PC-9 (cell line): Measurements from ENCODE around the gene BCL3. TPM values are rescaled to one million over a fixed set of nuclear protein-coding genes. Genes with fewer than 3 reads are reported as not detected.
"Not testable (repeated sequence)": the region's sequence is repeated elsewhere in the genome, so short reads cannot be mapped to it uniquely, and the experiment has no call there.

ENCODE experiments used
- BruUV-seq: library from RNA; stranded (reverse); fragments of 400-500 nt; replicated peaks from 2 replicates; lab custom pipeline; 2021; lab: Mats Ljungman, UMichigan
- CTCF ChIA-PET: fragments of 300-600 bp; sonication (Branson Sonifier 250); formaldehyde crosslinking; loops from one replicate; lab custom pipeline; 2022; ENCODE audit warnings: antibody characterized with exemption; lab: Charles Lee
- POLR2A ChIA-PET: fragments of 300-600 bp; sonication (Branson Sonifier 250); formaldehyde crosslinking; loops from one replicate; lab custom pipeline; 2022; ENCODE audit warnings: antibody characterized with exemption; ENCODE audit not compliant: unreplicated experiment; lab: Charles Lee
- DNase-seq, 2 experiments: peaks; one replicate each; pipeline versions ENCODE4 v3.0.0 to v3.0.0-alpha.2; 2015 to 2022; ENCODE audit warnings: mixed read lengths in 1 of 2
- H2AFZ ChIP-seq: fragments of 200-600 bp; sonication (generic); 2 replicates; pipeline ENCODE4 v1.8.1; 2017; ENCODE audit warnings: antibody characterized with exemption
- H3F3A ChIP-seq: fragments of 200-600 bp; sonication (generic); 2 replicates; pipeline ENCODE4 v1.8.1; 2017; ENCODE audit warnings: antibody characterized with exemption, mild to moderate bottlenecking, low read depth; ENCODE audit not compliant: insufficient read depth
- H3K27ac ChIP-seq: fragments of 200-600 bp; sonication (generic); 2 replicates; pipeline ENCODE4 v1.6.1; 2016; ENCODE audit warnings: mixed run types
- H3K27me3 ChIP-seq: fragments of 200-600 bp; sonication (generic); 2 replicates; pipeline ENCODE4 v1.6.1; 2016; ENCODE audit warnings: low read depth, mixed run types; ENCODE audit not compliant: insufficient read depth
- H3K36me3 ChIP-seq: fragments of 200-600 bp; sonication (generic); 2 replicates; pipeline ENCODE4 v1.6.1; 2016; ENCODE audit warnings: low read depth, mixed run types
- H3K4me1 ChIP-seq: fragments of 200-600 bp; sonication (generic); replicated peaks from 2 replicates; pipeline ENCODE4 v1.6.1; 2016; ENCODE audit warnings: mixed run types; ENCODE audit not compliant: insufficient read depth
- H3K4me2 ChIP-seq: fragments of 200-600 bp; sonication (generic); 2 replicates; pipeline ENCODE4 v1.6.1; 2017; ENCODE audit warnings: mixed run types
- H3K4me3 ChIP-seq: fragments of 200-600 bp; sonication (generic); 2 replicates; pipeline ENCODE4 v1.6.1; 2016; ENCODE audit warnings: mixed run types
- H3K79me2 ChIP-seq: fragments of 200-600 bp; sonication (generic); 2 replicates; pipeline ENCODE4 v1.6.1; 2017; ENCODE audit warnings: low read depth, mixed run types
- H3K9me2 ChIP-seq: fragments of 200-600 bp; sonication (generic); 2 replicates; pipeline ENCODE4 v1.8.1; 2017; ENCODE audit warnings: mild to moderate bottlenecking; ENCODE audit not compliant: insufficient read depth
- H3K9me3 ChIP-seq: fragments of 200-600 bp; sonication (generic); 2 replicates; pipeline ENCODE4 v1.8.1; 2016; ENCODE audit warnings: low read depth; ENCODE audit not compliant: insufficient read depth
- H4K20me1 ChIP-seq: fragments of 200-600 bp; sonication (generic); 2 replicates; pipeline ENCODE4 v1.8.1; 2017; ENCODE audit not compliant: insufficient read depth
- EZH2 ChIP-seq: fragments of 200-600 bp; sonication (generic); IDR thresholded peaks from 2 replicates; pipeline ENCODE4 v1.8.0; 2017; ENCODE audit warnings: antibody characterized with exemption, low read depth
- intact Hi-C: fragments of 100-400 bp; cut with micrococcal nuclease; formaldehyde crosslinking; loops from one replicate; pipeline ENCODE4 v1.10.0; 2022; ENCODE audit not compliant: unreplicated experiment
- total RNA-seq: library from RNA; stranded (reverse); gene quantifications from 2 replicates; pipeline ENCODE4 v1.2.3, GENCODE V29; 2021
- TF ChIP-seq, protein P1 (sequence below): fragments of 200-600 bp; sonication (generic); conservative IDR thresholded peaks from 2 replicates; pipeline ENCODE4 v1.6.1; 2017; ENCODE audit warnings: mixed run types, antibody characterized with exemption, mild to moderate bottlenecking, moderate library complexity

BCL3 gene
- total RNA-seq, 1 experiment from 2014 or later, result 36.1 TPM

DNA sequence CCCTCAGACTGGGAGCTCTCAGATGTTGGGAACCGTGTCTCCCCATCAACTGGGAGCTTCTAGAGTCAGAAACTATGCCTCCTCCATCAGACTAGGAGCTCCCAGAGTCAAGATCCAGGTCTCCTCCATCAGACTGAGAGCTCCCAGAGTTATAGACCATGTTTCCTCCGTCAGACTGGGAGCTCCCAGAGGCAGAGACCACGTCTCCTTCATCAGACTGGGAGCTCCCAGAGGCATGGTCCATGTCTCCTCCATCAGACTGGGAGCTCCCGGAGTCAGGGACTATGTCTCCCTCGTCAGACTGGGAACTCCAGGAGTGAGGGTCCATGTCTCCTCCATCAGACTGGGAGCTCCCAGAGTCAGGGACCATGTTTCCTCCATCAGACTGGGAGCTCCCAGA is 39.6 kb upstream of the BCL3 start:
- Histone ChIP-seq H3K79me2 (no peaks in the 10 kb centered on the region), H3K9me2 (no peaks in the 10 kb centered on the region), H3K9me3 (no peaks in the 10 kb centered on the region), H3K27ac (no peak overlapping the region), H3K4me2 (no peak overlapping the region), H3K36me3 (no peaks in the 10 kb centered on the region), H3K27me3 (no peaks in the 10 kb centered on the region), H4K20me1 (no peaks in the 10 kb centered on the region), H3K4me1 (no peaks in the 10 kb centered on the region), H2AFZ (no peak overlapping the region), H3F3A (no peaks in the 10 kb centered on the region), H3K4me3 (no peak overlapping the region)
- POLR2A ChIA-PET, result no interaction called here
- intact Hi-C loops, result no loop called here
- CTCF ChIA-PET, result interaction anchor here (0.6 to 0.7 kb wide), 2 partner anchors 9 to 49 kb away, joined by 3 to 13 read pairs; no protein-coding TSS in a partner anchor
- DNase-seq, result no peak
- TF ChIP-seq EZH2, result no peak
- TF ChIP-seq, protein P1, sequence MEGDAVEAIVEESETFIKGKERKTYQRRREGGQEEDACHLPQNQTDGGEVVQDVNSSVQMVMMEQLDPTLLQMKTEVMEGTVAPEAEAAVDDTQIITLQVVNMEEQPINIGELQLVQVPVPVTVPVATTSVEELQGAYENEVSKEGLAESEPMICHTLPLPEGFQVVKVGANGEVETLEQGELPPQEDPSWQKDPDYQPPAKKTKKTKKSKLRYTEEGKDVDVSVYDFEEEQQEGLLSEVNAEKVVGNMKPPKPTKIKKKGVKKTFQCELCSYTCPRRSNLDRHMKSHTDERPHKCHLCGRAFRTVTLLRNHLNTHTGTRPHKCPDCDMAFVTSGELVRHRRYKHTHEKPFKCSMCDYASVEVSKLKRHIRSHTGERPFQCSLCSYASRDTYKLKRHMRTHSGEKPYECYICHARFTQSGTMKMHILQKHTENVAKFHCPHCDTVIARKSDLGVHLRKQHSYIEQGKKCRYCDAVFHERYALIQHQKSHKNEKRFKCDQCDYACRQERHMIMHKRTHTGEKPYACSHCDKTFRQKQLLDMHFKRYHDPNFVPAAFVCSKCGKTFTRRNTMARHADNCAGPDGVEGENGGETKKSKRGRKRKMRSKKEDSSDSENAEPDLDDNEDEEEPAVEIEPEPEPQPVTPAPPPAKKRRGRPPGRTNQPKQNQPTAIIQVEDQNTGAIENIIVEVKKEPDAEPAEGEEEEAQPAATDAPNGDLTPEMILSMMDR, result no peak
- BruUV-seq, result no TSS peak

DNA sequence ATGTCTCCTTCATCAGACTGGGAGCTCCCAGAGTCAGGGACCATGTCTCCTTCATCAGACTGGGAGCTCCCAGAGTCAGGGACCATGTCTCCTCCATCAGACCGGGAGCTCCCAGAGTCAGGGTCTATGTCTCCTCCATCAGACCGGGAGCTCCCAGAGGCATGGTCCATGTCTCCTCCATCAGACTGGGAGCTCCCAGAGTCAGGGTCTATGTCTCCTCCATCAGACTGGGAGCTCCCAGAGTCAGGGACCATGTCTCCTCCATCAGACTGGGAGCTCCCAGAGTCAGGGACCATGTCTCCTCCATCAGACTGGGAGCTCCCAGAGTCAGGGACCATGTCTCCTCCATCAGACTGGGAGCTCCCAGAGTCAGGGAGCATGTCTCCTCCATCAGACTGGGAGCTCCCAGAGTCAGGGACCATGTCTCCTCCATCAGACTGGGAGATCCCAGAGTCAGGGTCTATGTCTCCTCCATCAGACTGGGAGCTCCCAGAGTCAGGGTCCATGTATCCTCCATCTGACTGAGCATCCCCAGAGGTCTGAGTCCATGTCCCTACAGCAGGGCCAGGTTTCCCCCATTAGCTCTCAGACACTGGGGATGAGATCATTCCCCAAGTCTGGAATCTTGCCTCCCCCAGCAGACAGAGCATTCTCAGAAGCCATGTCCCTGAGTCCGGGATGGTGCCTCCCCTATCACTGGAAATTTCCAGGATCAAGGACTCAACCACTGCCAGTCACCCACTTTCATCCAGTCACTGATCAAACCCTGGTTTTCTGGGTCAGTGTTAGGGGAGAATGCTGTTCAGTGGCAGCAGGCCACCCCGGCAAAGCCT is 38.9 kb upstream of the BCL3 start:
- H2AFZ ChIP-seq, BruUV-seq, DNase-seq, H3K79me2 ChIP-seq, H3K4me3 ChIP-seq, intact Hi-C loops, H3K9me2 ChIP-seq, H3K4me2 ChIP-seq, H4K20me1 ChIP-seq, H3F3A ChIP-seq, H3K27ac ChIP-seq, H3K27me3 ChIP-seq, H3K4me1 ChIP-seq, H3K36me3 ChIP-seq, POLR2A ChIA-PET, H3K9me3 ChIP-seq: not testable (repeated sequence)
- CTCF ChIA-PET, result interaction anchor here (0.6 kb wide), 1 partner anchor 9 kb away, joined by 13 read pairs; no protein-coding TSS in a partner anchor

DNA sequence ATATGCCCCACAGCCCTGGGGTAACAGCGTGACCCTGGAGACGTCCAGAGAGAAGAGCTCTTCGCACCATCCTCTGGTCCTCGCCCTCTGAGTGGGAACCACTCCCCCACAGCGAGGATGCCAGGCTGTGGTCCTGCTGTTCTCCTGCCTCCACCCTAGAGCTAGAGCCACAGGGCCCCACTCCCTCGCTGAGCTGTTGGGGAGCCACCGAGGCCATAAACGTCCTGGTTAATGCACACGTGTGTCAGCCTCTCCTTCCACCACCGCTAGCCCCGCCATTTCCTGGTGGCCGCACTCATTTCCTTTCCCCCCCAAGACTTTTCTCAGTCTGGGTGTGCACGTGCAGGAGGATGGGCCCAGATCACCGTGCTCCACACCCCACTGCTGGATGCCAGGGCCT is 38.0 kb upstream of the BCL3 start:
- no peak for DNase-seq
- no peaks in the 10 kb centered on the region for H4K20me1 ChIP-seq
- no peak overlapping the region for H2AFZ ChIP-seq
- H3F3A ChIP-seq, result no peaks in the 10 kb centered on the region
- H3K79me2 ChIP-seq, result no peaks in the 10 kb centered on the region
- H3K36me3 ChIP-seq, result no peaks in the 10 kb centered on the region
- H3K4me1 ChIP-seq, result no peaks in the 10 kb centered on the region
- BruUV-seq, result no TSS peak
- no peaks in the 10 kb centered on the region for H3K9me2 ChIP-seq
- H3K27ac ChIP-seq, result no peak overlapping the region
- intact Hi-C loops, result no loop called here
- no peaks in the 10 kb centered on the region for H3K27me3 ChIP-seq
- H3K4me3 ChIP-seq, result no peak overlapping the region
- no peaks in the 10 kb centered on the region for H3K9me3 ChIP-seq
- no peak overlapping the region for H3K4me2 ChIP-seq
- no peak for TF ChIP-seq EZH2
- TF ChIP-seq, protein P1, result no peak
- ChIA-PET POLR2A (no interaction called here), CTCF (no interaction called here)
